SHP77 (cell line): ENCODE measurements around the gene ACSF2.
"Not testable (repeated sequence)": the region's sequence is repeated elsewhere in the genome, so short reads cannot be mapped to it uniquely, and the experiment has no call there.

Experiments used
- DNase-seq, 2 experiments: peaks; one replicate each; lab custom pipeline; 2025; lab: John Stamatoyannopoulos, UW

The ACSF2 gene

GRCh38 chr17:50425682-50426471 lies at the start of gene ACSF2:
Gene ACSF2 (plus strand): TSS chr17:50426218. CDS start chr17:50426262, 44 bp downstream.
- DNase-seq: no peak

- DNase-seq: no peak
These were observed 46.5 kb upstream of the ACSF2 start for GRCh38 chr17:50379351-50380132.

- DNase-seq: no peak
These were observed 45.4 kb upstream of the ACSF2 start for GRCh38 chr17:50380369-50381259.

GRCh38 chr17:50381260-50381815 lies 44.7 kb upstream of the ACSF2 start:
- DNase-seq: no peak

GRCh38 chr17:50381920-50382319 lies 44.1 kb upstream of the ACSF2 start:
- no peak for DNase-seq

GRCh38 chr17:50382931-50383330 lies 43.1 kb upstream of the ACSF2 start:
- no peak for DNase-seq

GRCh38 chr17:50386510-50386909 lies 39.5 kb upstream of the ACSF2 start:
- no peak for DNase-seq

GRCh38 chr17:50388728-50389127 lies 37.3 kb upstream of the ACSF2 start:
- no peak for DNase-seq

GRCh38 chr17:50389534-50389933 lies 36.5 kb upstream of the ACSF2 start:
- DNase-seq: no peak

GRCh38 chr17:50392621-50393020 lies 33.4 kb upstream of the ACSF2 start:
- no peak for DNase-seq

GRCh38 chr17:50393700-50394099 lies 32.3 kb upstream of the ACSF2 start:
- no peak for DNase-seq

GRCh38 chr17:50394711-50395110 lies 31.3 kb upstream of the ACSF2 start:
- no peak for DNase-seq

- DNase-seq: peak in 1 of 2 experiments; percentile 26
These were observed 29.5 kb upstream of the ACSF2 start for GRCh38 chr17:50396261-50397110.

GRCh38 chr17:50397111-50397918 lies 28.7 kb upstream of the ACSF2 start, which contains the start of gene LRRC59:
Gene LRRC59 (minus strand): TSS chr17:50397523. CDS start chr17:50397317, 206 bp downstream.
- DNase-seq: peak; percentile 72 to 73

GRCh38 chr17:50397919-50398285 lies 28.1 kb upstream of the ACSF2 start:
- no peak for DNase-seq

- not testable (repeated sequence) for DNase-seq
These were observed 27.3 kb upstream of the ACSF2 start for GRCh38 chr17:50398672-50399071.

- DNase-seq: not testable (repeated sequence)
These were observed 26.4 kb upstream of the ACSF2 start for GRCh38 chr17:50399591-50399990.

- not testable (repeated sequence) for DNase-seq
These were observed 20.7 kb upstream of the ACSF2 start for GRCh38 chr17:50405351-50405750.

GRCh38 chr17:50406578-50406977 lies 19.4 kb upstream of the ACSF2 start:
- DNase-seq: no peak

GRCh38 chr17:50407921-50408320 lies 18.1 kb upstream of the ACSF2 start:
- DNase-seq: no peak
